ENCODE data around the gene NHERF2.
"Not testable (repeated sequence)": the region's sequence is repeated elsewhere in the genome, so short reads cannot be mapped to it uniquely, and the experiment has no call there.

Gene NHERF2

GRCh38 chr16:2029350-2029749, 2.6 kb downstream of the NHERF2 start:
- no peak for DNase-seq

- no peak for DNase-seq
Observed at GRCh38 chr16:2030036-2030435, 3.3 kb downstream of the NHERF2 start.

GRCh38 chr16:2031081-2031577, 4.4 kb downstream of the NHERF2 start:
- no peak for DNase-seq

- no peak for DNase-seq
Observed at GRCh38 chr16:2032285-2033056, 5.8 kb downstream of the NHERF2 start.

GRCh38 chr16:2033057-2033908, 6.6 kb downstream of the NHERF2 start:
- no peak for DNase-seq

GRCh38 chr16:2033909-2034695, 7.4 kb downstream of the NHERF2 start:
- DNase-seq: not testable (repeated sequence)

- DNase-seq: no peak
Observed at GRCh38 chr16:2034696-2035430, 8.2 kb downstream of the NHERF2 start.

GRCh38 chr16:2035431-2036199, 8.9 kb downstream of the NHERF2 start:
- no peak for DNase-seq

- no peak for DNase-seq
Observed at GRCh38 chr16:2036200-2036966, 9.7 kb downstream of the NHERF2 start.

- DNase-seq: no peak
Observed at GRCh38 chr16:2037115-2037514, 10.4 kb downstream of the NHERF2 start.

- DNase-seq: no peak
Observed at GRCh38 chr16:2037647-2038381, 11.1 kb downstream of the NHERF2 start.

- no peak for DNase-seq
Observed at GRCh38 chr16:2038382-2039231, 11.9 kb downstream of the NHERF2 start.

- no peak for DNase-seq
Observed at GRCh38 chr16:2039274-2040031, 12.8 kb downstream of the NHERF2 start.

- DNase-seq: no peak
Observed at GRCh38 chr16:2040041-2040786, 13.5 kb downstream of the NHERF2 start.

- DNase-seq: no peak
Observed at GRCh38 chr16:2040787-2041522, 14.3 kb downstream of the NHERF2 start.

- no peak for DNase-seq
Observed at GRCh38 chr16:2042171-2042985, 15.7 kb downstream of the NHERF2 start.

All from stimulated activated CD4-positive, alpha-beta T cell treated with anti-CD3 and anti-CD28 coated beads, Interleukin-2, amount 100 ng/mL, for 48 hours (primary cell).